ENCODE data around the gene NDUFS7.

NDUFS7 gene

GRCh38 chr19:1364070-1364704, 19.5 kb upstream of the NDUFS7 start:
- DNase-seq (ENCODE audit: low read depth), result no peak

GRCh38 chr19:1365319-1366269, 18.1 kb upstream of the NDUFS7 start:
- DNase-seq (ENCODE audit: low read depth), result no peak

GRCh38 chr19:1366296-1366695, 17.4 kb upstream of the NDUFS7 start:
- DNase-seq (ENCODE audit: low read depth), result no peak

GRCh38 chr19:1366899-1367870, 16.5 kb upstream of the NDUFS7 start:
- DNase-seq (ENCODE audit: low read depth), result no peak

- DNase-seq (ENCODE audit: low read depth), result no peak
Observed at GRCh38 chr19:1369214-1369805, 14.4 kb upstream of the NDUFS7 start.

- DNase-seq (ENCODE audit: low read depth), result no peak
Observed at GRCh38 chr19:1370579-1371361, 12.9 kb upstream of the NDUFS7 start.

GRCh38 chr19:1373042-1373533, 10.6 kb upstream of the NDUFS7 start:
- no peak for DNase-seq (ENCODE audit: low read depth)

GRCh38 chr19:1373534-1374249, 10.0 kb upstream of the NDUFS7 start:
- DNase-seq (ENCODE audit: low read depth), result no peak

- DNase-seq (ENCODE audit: low read depth), result no peak
Observed at GRCh38 chr19:1374250-1374577, 9.5 kb upstream of the NDUFS7 start.

- no peak for DNase-seq (ENCODE audit: low read depth)
Observed at GRCh38 chr19:1376415-1376805, 7.3 kb upstream of the NDUFS7 start.

GRCh38 chr19:1377176-1377964, 6.3 kb upstream of the NDUFS7 start:
- DNase-seq (ENCODE audit: low read depth), result no peak

- no peak for DNase-seq (ENCODE audit: low read depth)
Observed at GRCh38 chr19:1377965-1378785, 5.5 kb upstream of the NDUFS7 start.

GRCh38 chr19:1379126-1379905, 4.4 kb upstream of the NDUFS7 start:
- DNase-seq (ENCODE audit: low read depth), result no peak

GRCh38 chr19:1379961-1380489, 3.7 kb upstream of the NDUFS7 start:
- DNase-seq (ENCODE audit: low read depth), result no peak

GRCh38 chr19:1382250-1382649, 1.5 kb upstream of the NDUFS7 start:
- no peak for DNase-seq (ENCODE audit: low read depth)

- peak; percentile 44 for DNase-seq (ENCODE audit: low read depth)
Observed at GRCh38 chr19:1383017-1383311, 743 bp upstream of the NDUFS7 start.

GRCh38 chr19:1384085-1384462, 367 bp downstream of the NDUFS7 start:
- DNase-seq (ENCODE audit: low read depth), result no peak
